Stimulated activated CD4-positive, alpha-beta T cell treated with anti-CD3 and anti-CD28 coated beads, TNF-alpha, amount 100 ng/mL, for 48 hours (primary cell): ENCODE measurements around the gene PLCB1.
"Not testable (repeated sequence)": the region's sequence is repeated elsewhere in the genome, so short reads cannot be mapped to it uniquely, and the experiment has no call there.

Source experiments
- DNase-seq, 3 donors: peaks; one replicate each; pipeline ENCODE4 v3.0.0-alpha.2; 2020; ENCODE audit warnings: low read depth in 3 of 3

PLCB1 gene

DNA sequence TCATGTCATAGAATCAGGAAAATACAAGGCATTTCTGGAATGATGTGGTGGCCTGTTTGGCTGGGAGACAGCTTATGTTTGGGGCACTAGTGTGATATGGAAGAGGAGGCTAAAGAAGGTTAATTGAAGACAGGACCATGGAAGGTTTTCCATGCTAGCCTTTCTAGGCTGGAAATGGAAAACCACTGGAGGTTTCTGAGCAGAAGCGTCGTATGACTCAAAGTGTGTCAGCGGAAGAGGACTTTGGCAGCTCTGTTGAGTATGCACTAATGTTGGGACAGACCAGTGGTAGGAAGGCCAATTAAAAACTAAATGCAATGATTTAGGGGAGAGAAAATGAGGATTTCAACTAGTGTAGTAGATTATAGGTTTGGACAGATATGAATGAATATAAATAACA lies 413.1 kb downstream of the PLCB1 start:
- DNase-seq = no peak

DNA sequence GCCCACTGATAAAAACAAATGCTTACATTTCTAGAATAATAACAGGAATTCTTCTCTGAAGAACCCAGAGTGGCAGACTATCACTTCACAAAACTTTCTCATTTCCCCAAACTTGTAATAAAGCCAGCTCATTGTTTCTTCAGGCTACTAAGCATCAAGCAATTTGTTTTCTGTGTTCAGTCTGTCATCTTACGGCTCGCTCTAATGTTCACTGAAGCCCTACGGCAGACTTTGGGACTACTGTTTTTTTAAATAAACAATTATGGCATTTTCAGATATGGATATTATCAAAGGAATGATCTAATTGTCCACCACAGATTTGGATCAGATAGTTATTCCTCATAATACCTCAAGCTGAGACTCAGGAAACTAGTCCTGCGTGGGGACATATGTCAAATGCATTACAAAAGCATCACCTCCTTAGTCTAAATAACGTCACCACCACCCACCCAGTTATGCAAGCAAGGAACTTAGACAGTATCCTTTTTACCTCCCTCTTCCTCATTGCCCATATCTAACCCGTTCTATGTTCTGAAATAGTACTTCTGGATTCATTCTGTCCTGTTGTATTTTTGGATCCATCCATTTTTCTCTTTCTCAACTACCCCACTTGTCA lies 415.1 kb downstream of the PLCB1 start:
- no peak for DNase-seq

DNA sequence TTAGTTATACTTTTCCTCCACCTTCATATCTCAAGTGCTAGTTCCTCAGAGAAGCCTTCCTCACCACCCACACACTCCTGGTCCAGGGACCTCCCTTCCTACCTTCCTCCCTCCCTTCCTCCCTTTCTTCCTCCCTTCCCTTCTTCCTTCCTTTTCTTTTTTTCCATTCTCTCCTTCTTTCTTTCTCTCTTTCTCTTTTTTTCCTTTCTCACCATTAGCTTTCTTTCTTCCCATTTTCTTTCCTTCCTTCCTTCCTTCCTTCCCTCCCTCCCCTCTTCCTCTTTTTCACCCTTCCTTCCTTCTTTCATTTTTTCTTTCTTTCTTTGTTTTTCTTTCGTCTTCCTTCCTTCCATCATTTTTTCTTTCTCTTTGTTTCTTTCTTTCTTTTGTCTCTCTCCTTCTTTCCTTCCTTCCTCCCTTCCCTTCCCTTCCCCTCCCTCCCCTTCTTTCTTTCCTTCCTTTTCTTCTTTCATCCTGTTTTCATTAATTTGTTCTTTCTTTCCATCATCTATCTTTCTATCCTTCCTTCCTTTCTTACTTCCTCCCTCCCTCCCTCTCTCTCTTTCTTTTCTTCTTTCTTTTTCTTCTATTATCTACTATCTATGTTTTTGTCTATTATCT lies 416.0 kb downstream of the PLCB1 start:
- no peak for DNase-seq

DNA sequence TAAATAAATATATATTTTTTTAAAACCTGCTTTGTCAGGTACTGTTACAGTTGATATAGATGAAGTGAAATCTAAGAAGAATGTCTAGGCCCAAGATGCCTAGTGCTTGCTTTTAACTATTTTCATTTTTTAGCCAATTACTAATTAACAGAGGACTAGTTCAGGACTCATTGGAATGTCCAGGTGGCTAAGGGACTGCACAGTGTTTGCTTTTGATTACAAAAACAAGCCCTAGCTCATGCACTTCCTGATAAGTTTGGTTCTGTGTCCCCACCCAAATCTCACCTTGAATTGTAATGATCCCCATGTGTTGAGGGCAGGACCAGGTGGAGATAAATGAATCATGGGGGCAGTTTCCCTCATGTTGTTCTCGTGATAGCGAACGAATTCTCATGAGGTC lies 417.1 kb downstream of the PLCB1 start:
- DNase-seq = no peak

DNA sequence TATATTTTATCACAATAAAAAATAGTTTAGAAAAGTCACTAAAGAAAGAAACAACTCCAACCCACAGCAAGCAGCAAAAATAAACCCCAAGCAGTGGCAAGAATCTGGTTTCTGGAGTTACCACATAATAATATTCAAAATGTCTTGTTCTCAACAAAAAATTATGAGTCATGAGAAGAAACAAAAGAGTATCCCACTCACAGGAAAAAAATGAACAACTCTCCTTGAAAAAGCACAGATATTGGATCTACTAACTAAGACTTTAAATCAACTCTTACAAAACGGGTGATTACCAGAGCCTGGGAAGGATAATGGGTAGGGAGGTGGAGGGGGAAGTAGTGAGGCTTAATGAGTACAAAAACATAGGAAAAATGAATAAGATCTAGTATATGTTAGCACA lies 425.6 kb downstream of the PLCB1 start:
- DNase-seq = no peak

DNA sequence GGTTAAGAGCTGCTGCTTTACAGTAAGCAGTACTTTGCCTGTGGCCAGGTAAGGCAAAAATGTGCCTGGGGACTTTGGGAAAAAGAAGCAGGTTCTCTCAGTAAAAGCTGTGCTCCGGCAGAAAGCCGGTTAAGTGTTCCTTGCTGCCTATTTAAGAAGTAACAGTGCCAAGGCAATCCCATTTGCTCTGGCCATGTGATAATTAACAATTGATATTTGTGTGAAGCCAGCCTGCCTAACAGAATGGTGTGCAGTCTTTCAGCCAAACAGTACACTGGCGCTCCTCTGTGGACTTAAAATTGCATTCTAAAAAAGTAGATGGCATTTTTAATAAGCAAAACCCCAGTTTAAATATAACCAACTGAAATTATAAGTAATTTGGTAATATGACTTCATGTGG lies 430.3 kb downstream of the PLCB1 start:
- DNase-seq = no peak

DNA sequence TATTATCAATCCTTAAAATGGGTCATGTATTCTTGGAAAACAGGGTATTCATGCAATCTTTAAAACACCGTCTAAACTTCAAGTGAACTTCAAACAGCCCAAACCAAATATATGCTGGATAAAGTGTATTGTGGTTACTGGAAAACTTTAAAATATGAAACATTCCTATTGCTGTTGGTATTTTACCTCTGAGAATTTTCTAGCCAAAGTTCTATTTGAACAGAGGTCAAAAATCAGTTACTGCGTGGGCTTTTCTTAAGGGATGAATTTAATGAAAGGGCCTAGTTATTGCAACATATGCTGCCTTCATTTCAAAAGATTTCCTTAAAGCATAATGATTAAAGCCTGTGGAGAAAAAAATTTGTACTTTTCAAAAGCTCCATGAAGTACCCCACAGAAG lies 436.0 kb downstream of the PLCB1 start:
- DNase-seq = no peak

DNA sequence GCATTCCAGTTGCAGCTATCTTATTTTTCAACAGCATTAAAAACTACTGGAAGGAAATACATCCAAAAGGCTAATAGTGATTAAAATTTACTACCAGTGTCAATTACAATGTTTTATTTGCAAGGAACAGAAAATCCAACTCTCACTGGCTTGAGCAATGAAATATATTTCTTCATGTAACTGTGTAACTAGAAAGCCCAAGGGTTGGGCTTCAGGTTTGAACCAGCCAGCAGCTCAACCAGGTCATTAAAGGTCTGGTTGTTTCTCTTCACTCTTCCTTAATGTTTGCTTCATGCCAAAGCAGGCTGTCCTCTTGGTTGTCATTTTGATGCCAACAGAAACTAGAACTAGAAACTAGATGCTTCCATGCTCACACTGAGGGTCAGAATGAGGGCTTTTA lies 437.7 kb downstream of the PLCB1 start:
- no peak for DNase-seq

DNA sequence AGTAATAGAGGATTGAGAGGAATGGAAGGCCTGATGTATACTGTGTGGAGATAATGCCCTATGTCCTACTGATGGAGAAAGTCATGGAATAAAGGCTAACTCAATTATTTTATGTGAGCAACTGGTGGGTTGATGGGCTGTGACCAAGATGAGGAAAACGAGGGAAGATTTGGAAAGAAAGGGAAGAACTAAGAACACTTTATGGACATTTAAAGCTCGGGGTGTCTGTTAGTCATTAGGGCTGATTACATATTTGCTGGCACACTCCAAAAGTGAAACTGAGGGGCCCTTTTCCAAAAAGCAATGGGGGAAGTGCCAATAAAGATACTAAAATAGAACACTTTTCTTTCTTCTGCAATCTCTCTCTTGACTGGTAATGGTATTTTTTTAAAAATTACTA lies 439.5 kb downstream of the PLCB1 start:
- DNase-seq = no peak

DNA sequence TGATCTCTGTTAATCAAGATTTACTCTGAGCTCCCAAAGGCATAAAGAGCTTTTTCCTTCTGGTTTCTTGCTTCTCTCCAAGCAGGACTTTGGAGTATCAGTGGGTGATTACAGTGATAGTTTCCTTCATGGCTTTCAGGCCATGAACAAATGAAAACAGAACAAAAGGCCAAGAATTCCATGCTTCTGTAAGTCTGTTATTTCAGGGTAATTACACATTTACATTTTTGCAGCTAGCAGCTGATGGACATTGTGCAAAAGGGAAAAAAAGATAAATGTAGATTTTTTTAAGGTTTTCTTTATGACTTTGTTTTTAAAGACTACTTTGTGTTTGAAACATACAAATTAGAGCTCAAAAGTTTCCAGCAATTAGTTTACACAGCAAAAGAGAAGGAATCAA lies 441.6 kb downstream of the PLCB1 start:
- no peak for DNase-seq

DNA sequence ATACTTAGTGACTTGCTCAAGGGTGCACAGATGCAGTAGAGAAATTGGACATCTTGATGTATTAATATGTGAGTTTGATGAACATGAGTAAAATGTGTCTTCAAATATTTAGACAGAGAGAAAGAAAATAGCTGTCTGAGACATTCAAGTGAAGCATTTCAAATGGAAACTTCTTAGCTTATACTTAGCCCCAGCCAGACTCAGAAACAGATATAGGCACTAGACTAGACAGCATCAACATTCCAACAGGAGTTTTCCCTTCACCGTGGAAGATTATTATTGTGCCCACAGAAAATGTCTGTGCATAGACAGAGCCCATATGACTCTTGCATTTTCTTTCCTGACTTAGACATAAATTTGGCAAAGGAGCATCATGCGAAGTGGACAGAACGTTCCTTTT lies 443.0 kb downstream of the PLCB1 start:
- DNase-seq = no peak

DNA sequence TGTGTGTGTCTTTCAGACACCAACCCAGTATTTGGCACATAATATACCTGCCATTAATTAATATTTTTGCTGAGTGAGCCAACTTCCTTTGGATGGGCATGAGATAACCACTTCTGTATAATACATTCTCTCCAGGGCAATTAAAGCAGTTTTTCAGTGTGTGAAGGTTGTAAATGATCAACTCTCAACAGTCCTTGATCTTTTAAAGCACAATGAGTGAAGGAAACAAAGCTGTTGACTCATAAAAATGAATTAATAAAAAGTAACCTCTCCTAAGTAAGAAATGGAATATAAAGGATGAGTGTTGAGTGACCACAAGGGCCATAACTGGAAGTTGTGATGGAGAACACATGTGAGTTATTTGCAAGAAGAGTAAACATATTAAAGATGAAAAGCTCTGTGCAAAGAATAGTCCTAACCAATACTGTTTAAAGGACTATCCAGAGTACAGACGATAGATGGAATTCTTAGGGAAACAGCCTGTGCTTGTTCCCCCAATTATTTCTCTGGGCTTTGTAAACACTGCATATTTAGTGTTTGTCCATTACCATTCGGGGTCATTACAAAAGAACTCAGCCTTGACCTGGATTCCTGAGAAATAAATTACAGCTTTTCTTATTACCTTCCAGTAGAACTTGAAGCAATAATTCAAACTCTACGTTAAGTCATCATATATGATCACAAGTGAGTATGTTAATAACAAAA lies 446.2 kb downstream of the PLCB1 start:
- DNase-seq = no peak

DNA sequence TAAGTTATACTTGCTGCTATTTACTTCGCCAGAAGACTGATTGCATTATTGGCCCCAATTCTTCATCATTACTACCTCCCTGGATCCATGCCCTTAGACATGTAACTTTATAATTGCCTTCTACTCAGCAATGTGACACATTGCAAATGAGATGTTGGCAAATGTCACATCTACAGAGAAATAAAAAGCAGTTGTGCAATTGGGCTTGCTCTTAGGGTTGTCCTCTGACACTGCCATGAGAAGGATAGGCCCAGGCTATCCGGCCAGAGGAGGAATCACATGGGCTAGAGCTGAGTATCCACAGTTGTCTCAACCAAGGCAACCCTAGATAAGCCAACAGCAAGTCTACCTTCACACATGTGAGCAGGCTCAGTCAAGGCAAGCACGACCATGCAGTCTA lies 447.0 kb downstream of the PLCB1 start:
- DNase-seq = no peak

DNA sequence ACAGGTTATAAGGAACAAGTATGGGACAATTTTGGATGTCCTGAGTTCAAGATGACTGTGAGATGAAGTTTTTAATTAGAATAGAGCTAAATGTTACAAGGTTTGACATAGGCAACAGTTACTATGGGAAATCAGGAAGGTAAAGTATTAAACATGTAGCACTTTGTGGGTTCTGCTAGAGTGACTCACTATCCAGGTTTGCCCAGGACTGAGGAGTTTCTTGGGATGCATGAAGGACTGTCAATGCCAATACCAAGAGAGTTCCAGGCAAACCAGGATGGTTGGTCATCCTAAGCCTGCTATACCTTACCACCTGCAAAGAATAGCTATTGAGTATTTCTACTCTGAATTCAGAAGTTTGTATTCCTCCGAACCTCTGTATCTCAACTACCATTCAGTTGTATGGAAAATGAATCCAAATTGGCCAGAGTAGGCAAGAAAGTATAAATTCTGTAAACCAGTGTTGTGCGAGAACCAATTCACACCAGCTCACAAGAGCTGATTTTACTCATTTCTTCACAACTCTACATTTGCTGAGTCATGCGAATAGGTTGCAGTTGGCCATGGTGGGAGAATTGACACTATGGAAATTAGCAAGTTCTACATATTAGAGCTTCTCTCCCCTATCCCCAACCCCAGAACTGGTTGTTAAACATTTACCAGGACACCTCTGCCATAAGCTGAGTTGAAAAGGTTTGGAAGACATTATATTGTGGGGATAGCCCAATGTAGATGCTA lies 449.5 kb downstream of the PLCB1 start:
- DNase-seq = no peak

DNA sequence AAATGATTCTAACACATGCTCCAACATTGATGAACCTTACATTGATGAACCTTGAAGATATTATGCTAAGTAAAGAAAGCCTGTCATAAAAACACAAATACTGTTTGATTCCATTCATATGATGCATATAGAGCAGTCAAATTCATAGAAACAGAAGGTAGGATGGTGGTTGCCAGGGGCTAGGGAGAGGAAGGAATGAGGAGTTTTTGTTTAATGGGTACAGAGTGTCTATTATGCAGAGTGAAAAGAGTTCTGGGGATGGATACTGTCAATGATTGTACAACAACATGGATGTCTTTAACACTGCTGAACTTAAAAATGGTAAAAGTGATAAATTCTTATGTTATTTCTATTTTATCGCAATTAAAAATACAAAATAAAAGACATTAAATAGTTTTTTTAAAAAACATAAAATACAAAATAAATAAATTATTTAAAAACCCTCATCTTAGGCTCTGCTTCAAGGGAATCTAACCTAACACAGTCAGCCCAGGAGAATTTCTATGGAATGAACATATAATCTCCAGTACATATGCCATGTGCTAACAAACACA lies 451.0 kb downstream of the PLCB1 start:
- no peak for DNase-seq

DNA sequence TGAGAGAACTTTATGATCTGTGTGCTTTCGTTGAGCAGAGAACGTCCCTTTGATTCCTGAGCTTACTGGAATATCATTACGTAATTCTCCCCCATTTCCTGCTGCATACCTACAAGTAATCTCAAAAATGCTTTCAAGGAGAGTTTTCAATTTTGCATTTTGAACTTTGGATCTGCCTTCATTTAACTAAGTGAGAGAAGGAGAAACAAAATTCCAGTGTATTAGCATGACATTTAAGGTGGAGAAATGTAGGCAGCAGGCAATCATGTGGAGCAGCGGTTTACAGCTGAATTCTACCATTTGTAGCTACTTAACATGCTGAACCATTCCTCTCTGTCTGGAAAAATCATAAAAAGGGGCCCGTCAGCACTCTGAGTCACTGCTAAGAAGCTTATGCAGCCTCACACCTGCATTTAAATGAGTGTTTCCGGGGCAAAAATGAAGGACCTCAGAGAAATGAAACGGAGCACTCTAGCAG lies 451.5 kb downstream of the PLCB1 start:
- no peak for DNase-seq

DNA sequence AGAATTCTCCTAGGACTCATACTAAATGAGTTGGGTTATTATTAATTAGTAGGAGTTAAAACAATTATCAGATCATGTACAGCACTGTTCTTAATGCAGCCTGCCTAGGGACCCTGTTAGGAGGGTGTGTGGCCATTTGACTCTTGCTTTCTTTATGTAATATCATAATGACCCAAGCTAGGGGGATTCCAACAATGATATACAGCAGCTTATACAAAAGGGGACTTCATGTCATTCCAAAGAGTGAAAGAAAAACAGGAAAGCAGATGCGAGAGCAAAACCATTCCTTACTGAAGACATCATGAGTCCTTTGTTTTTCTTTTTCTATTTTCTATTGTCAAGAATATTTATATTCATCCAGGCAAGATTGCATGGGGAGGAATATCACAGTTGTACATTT lies 455.2 kb downstream of the PLCB1 start:
- no peak for DNase-seq

DNA sequence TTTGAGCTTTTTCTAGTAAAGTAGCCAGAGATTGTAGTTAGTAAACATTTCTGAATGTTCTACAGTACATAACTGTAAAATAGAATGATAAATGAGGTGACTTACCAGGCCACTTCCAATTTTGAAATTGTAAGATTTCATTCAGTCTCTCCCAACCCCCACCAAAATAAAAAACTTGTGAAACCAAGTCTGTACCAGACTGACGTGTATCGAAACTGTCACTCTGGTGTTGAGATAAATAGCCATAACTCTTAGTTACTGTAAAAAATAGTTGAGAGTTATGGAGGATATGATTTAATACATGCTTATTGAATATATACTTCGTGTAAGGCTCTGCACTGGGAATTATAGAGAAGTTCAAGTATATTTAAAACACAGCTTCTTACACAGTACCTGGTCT lies 455.7 kb downstream of the PLCB1 start:
- no peak for DNase-seq

DNA sequence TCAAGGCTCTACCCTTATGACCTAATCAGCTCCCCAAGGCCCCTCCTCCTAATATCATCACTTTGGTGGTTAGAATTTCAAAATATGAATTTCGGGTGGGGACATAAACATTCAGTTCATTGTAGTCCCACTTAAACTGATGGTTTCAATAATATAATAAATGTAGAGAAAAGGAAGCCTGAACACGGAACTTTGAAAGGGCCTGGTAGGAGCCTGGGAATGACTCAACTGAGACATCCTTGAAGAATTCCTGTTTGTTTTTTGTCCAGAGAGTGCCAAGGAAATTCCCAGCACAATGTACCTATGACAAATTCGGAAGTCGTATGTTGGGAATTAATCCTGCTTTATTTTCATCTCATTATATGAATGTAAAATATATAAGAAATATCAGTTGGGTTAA lies 457.9 kb downstream of the PLCB1 start:
- no peak for DNase-seq

DNA sequence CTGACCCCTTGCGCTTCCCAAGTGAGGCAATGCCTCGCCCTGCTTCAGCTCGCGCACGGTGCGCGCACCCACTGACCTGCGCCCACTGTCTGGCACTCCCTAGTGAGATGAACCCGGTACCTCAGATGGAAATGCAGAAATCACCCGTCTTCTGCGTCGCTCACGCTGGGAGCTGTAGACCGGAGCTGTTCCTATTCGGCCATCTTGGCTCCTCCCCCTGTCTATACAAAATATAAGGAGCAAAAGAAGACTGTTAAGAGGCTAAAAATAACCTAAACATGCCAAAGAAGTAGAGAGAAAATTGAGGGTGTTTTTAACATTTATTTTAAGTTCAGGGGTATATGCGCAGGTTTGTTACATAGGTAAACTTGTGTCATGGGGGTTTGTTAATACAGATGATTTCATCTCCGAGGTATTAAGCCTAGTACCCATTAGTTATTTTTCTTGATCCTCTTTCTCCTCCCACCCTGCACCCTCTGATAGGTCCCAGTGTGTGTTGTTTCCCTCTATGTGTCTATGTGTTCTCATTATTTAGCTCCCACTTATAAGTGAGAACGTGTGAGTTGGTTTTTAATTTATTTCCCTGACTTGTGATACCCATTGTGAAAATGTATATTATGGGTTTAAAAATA lies 469.0 kb downstream of the PLCB1 start:
- not testable (repeated sequence) for DNase-seq

DNA sequence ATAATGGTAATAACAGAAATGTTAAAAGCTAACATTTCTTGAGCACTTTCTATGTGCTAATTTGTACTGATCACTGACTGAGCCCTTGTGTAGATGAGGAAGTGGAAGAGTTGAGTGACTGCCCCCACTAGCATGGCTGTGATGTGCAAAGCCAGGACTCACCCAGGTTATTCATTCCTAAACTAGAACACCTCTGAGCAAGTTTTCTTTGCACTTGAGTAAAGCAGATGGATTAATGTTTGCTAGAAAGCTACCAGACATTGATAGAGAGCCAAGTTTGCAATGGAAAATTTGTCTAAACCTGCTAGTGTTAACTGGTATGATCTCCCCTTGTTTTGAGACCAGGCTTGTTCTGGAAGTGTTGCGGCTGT lies 469.5 kb downstream of the PLCB1 start:
- DNase-seq = no peak
